ENCODE measurements around the gene FSTL4. TPM values are rescaled to one million over a fixed set of nuclear protein-coding genes. Genes with fewer than 3 reads are reported as not detected.

Gene FSTL4
- total RNA-seq, 4 donors from 2014 or later: 0.27 to 1.6 (median 0.35) TPM; not detected in 1

DNA sequence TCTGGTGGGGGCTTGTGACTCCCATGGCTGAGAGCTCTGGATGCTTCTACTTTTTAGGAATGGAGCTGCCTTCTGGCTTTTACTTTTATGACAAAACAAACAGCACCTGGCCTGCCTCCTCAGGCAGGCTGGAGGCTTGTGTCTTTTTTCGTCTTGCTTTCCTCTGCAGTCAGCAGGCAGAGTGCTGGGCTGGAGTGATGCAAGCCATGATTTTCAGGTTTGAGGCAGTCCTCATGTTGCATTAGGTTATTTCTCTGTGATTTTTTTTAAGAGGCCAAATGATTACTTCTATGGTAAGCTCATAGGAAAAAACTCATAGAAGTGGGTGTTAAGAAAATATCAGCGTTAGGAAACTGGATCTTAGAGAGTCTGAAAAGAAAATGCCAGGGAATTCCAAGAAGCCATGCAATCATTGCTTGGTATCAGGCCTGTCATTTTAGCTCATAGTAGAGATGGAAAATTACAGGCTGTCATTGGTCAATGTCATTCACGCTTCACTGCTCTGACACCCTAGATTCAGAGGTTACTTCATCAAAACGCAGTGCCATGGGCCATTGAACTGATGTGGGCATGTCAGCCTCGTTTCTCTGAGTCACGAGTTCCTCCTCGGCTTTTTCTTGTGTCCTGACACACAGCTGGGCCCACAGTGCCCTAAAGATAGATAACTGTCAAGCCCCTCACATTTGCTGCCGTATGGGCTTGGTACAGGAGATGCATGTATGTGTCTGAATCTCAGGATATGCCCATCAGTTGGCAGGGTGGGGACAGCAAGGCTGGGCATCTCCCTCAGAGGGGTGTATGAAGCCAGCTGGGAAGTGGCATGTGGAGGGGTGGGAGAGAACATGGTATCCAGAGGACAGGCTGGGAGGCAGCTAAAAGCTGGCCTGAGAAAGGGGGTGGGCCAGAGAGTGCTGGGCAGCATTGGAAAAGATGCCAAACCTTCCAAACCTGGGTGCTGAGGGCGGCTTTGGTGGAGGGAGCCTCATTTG, 408.7 kb downstream of the FSTL4 start:
- Histone ChIP-seq H3K27ac (no peak overlapping the region), H3K4me1 (no peaks in the 10 kb centered on the region), H3K9me3 (no peaks in the 10 kb centered on the region), H3K36me3 (no peaks in the 10 kb centered on the region), H3K27me3 (no peaks in the 10 kb centered on the region), H3K4me3 (no peak overlapping the region)
- DNase-seq: no peak
- TF ChIP-seq, protein P1, sequence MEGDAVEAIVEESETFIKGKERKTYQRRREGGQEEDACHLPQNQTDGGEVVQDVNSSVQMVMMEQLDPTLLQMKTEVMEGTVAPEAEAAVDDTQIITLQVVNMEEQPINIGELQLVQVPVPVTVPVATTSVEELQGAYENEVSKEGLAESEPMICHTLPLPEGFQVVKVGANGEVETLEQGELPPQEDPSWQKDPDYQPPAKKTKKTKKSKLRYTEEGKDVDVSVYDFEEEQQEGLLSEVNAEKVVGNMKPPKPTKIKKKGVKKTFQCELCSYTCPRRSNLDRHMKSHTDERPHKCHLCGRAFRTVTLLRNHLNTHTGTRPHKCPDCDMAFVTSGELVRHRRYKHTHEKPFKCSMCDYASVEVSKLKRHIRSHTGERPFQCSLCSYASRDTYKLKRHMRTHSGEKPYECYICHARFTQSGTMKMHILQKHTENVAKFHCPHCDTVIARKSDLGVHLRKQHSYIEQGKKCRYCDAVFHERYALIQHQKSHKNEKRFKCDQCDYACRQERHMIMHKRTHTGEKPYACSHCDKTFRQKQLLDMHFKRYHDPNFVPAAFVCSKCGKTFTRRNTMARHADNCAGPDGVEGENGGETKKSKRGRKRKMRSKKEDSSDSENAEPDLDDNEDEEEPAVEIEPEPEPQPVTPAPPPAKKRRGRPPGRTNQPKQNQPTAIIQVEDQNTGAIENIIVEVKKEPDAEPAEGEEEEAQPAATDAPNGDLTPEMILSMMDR (IDR thresholded peaks at IDR 0.05): no peak
- no peak for TF ChIP-seq POLR2A (IDR thresholded peaks at IDR 0.05)

DNA sequence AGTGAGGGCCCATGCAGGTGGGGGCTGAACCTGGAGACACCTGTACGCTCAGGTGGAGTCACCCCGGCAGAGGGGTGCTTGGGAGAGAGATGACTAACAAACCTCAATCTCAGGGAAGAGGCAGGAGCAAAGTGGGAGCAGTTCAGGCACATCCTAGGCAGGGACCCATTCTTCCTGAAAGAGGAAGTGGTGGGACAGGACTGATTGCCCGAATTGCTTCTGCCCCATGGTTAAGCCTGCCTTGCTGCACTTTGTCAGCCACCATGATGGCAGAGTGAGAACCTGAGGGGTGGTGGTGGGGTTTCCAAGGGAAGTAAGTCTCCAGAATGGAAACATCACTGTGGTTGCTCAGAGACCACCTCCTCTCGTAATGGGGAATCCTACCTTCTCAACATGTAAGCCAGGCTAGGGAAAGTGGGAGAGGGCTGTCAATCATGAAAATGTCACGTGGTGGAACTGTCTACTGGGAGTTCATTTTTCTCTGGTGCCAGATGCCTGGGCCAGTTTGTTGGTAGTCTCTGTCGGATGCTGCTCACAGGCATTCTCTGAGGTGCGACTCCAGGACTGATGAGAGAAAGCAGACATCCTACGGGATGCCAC, 410.2 kb downstream of the FSTL4 start:
- Histone ChIP-seq H3K27ac (no peak overlapping the region), H3K4me3 (no peak overlapping the region), H3K27me3 (no peaks in the 10 kb centered on the region), H3K9me3 (no peaks in the 10 kb centered on the region), H3K36me3 (no peaks in the 10 kb centered on the region), H3K4me1 (no peaks in the 10 kb centered on the region)
- no peak for TF ChIP-seq POLR2A (IDR thresholded peaks at IDR 0.05)
- TF ChIP-seq, protein P1 (IDR thresholded peaks at IDR 0.05): no peak
- no peak for DNase-seq

DNA sequence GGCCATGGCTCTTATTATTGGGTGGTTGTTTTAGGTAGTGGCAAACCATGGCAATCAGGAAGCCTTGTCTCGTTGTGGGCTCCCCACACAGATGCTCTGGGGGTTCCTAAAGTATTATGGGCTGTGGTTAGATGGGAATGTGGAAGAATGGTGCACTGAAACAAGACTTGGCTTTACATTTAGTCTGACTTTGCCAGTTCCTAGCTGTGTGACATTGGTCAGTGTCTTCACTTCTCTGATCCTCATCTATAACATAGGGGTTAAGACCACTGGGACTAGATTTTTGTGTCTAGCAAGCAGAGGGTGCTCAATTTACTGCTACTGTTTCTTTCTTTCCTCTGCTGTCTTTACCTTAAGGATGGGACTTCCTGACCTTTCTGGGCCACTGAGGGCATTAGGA, 411.0 kb downstream of the FSTL4 start:
- TF ChIP-seq POLR2A (IDR thresholded peaks at IDR 0.05): no peak
- TF ChIP-seq, protein P1 (IDR thresholded peaks at IDR 0.05): no peak
- no peak overlapping the region for H3K27ac ChIP-seq

DNA sequence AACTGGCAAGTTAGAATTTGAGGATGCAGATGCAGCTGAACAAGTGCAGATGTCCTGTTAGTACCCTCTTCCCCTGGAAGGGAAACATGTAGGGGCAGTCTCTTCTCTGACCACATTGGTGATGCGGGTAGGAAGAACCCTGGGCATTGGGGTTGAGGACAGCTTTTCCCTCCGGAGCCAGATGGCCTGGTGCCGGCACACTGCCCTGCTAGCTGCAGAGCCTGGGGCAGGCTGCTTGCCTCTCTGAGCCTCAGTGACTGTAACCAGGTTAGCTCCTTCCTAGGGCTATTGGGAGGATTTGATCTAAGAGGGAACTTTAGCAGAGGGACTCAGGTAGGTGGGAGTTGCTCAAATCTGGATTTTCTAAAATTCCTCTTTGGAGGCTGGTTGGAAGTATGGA, 412.1 kb downstream of the FSTL4 start:
- Histone ChIP-seq H3K9me3 (no peaks in the 10 kb centered on the region), H3K4me3 (no peak overlapping the region), H3K27me3 (no peaks in the 10 kb centered on the region), H3K27ac (no peak overlapping the region), H3K36me3 (no peaks in the 10 kb centered on the region), H3K4me1 (no peaks in the 10 kb centered on the region)
- TF ChIP-seq, protein P1 (IDR thresholded peaks at IDR 0.05): no peak
- no peak for TF ChIP-seq POLR2A (IDR thresholded peaks at IDR 0.05)
- no peak for DNase-seq

More for the DNA sequence above, 411.0 kb downstream of the FSTL4 start:
- no peak for DNase-seq
- Histone ChIP-seq H3K4me1 (no peaks in the 10 kb centered on the region), H3K9me3 (no peaks in the 10 kb centered on the region), H3K4me3 (no peak overlapping the region), H3K27me3 (no peaks in the 10 kb centered on the region), H3K36me3 (no peaks in the 10 kb centered on the region)

DNA sequence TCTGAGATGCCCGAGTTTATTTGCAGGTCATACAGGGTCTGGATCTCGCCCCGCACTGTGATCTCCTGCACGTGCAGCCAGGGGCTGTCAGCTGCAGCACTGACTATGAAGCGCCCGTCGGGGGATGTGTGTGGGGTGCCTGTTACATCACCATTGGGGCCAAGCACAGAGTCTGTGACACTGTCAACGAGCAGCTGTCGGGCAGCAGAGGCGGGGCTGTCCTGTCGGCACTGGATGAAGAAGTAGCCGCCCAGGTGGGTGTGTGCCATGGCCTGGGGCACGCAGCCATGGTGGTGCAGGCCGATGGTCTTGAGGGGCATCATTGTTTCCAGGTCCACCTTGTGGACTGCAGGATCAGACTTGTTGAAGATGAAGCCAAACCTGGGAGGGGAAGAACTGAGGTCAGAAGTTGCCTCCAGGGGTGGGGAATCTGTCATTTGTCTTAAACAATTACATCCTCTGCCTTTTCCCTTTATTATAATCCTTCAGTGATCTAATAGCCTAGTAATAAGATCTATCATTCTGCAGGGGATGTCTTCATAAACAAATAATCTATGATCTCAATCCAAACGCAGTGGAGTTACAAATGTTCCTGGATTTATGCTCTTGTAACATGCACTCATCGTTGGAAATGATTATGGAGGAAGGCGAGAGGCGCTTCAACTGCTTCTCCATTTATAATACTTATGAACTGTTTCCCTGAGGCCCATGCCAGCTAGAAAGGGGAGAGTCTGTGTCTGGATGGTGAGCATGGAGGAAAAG, 412.7 kb downstream of the FSTL4 start:
- H3K27ac ChIP-seq: no peak overlapping the region
- H3K4me3 ChIP-seq: no peak overlapping the region
- H3K4me1 ChIP-seq: no peaks in the 10 kb centered on the region
- TF ChIP-seq, protein P1 (IDR thresholded peaks at IDR 0.05): no peak
- no peak for TF ChIP-seq POLR2A (IDR thresholded peaks at IDR 0.05)
- no peaks in the 10 kb centered on the region for H3K27me3 ChIP-seq
- H3K36me3 ChIP-seq: no peaks in the 10 kb centered on the region
- no peaks in the 10 kb centered on the region for H3K9me3 ChIP-seq
- DNase-seq: no peak

Data from Peyer's patch (tissue), 4 donors.